GM23338 (cell line): ENCODE results near the gene CAMTA1.

Experiments used
- CREB1 ChIP-seq: fragments of 250-450 bp; sonication (Bioruptor Pico); IDR thresholded peaks from 2 replicates; pipeline ENCODE4 v1.5.0; 2020; ENCODE audit warnings: low read depth, mild to moderate bottlenecking, moderate library complexity
- EZH2 ChIP-seq: fragments of 200-600 bp; sonication (generic); IDR thresholded peaks from one replicate; pipeline ENCODE4 v1.8.0; 2017; ENCODE audit warnings: antibody characterized with exemption, mild to moderate bottlenecking, low read depth; ENCODE audit not compliant: unreplicated experiment
- EZH2phosphoT487 ChIP-seq: fragments of 200-600 bp; sonication (generic); IDR thresholded peaks from one replicate; pipeline ENCODE4 v1.8.1; 2018; ENCODE audit warnings: antibody characterized with exemption; ENCODE audit not compliant: unreplicated experiment
- JUNB ChIP-seq: IDR thresholded peaks from one replicate; pipeline ENCODE4 v1.6.1; 2016; ENCODE audit warnings: antibody characterized with exemption; ENCODE audit not compliant: unreplicated experiment
- NANOG ChIP-seq: IDR thresholded peaks from 2 replicates; pipeline ENCODE4 v1.6.1; 2016; ENCODE audit warnings: antibody characterized with exemption, borderline replicate concordance
- POLR2AphosphoS5 ChIP-seq: IDR thresholded peaks from 2 replicates; pipeline ENCODE4 v1.6.1; 2016; ENCODE audit warnings: antibody characterized with exemption, low read depth
- TF ChIP-seq, protein P1 (sequence below): IDR thresholded peaks from 2 replicates; pipeline ENCODE4 v1.6.1; 2016; ENCODE audit warnings: antibody characterized with exemption
- TF ChIP-seq, protein P2 (sequence below), 2 experiments: fragments of 200-600 bp in 1 of 2; sonication (generic) in 1 of 2; conservative IDR thresholded peaks; 2 replicates each; pipeline versions ENCODE4 v1.5.1 to v1.6.1; 2016 to 2017; ENCODE audit warnings: antibody characterized with exemption in 2 of 2, low read depth in 2 of 2, mild to moderate bottlenecking in 2 of 2, moderate library complexity in 1 of 2

DNA sequence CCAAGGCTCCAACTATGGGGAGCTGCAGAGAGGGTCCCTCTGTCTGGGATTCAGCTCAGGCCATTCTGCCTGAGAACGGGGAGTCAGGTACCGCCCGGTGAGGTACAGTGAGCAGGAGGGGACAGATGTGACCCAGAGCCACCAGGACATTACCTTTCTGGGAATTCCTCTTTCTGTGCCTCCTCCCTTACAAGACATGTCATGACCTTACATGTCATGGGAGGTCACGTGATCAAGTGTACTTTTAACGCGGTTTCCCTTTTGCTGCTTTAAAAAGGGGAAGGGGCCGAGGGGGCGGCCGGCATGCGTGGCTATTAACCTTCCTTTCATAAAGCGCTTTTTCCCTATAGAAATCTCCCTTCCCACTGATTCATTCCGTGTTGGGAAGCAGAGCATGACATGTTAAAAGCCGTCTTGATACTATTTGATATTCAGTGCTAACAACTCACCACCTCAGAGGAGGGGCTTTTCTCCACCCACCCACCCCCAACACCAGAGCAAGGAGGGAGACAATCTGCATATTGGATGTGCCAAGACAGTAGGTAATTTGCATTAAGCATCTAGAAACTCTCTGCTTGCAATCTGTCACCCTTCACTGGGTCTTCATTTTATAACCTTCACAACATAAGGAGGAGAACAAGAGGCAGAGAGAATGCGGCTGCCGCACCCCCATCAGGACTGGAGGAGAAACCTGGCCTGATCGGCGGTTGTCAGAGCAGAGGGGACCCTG is 872.2 kb downstream of the CAMTA1 start:
- TF ChIP-seq, protein P1, sequence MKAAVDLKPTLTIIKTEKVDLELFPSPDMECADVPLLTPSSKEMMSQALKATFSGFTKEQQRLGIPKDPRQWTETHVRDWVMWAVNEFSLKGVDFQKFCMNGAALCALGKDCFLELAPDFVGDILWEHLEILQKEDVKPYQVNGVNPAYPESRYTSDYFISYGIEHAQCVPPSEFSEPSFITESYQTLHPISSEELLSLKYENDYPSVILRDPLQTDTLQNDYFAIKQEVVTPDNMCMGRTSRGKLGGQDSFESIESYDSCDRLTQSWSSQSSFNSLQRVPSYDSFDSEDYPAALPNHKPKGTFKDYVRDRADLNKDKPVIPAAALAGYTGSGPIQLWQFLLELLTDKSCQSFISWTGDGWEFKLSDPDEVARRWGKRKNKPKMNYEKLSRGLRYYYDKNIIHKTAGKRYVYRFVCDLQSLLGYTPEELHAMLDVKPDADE: no peak
- TF ChIP-seq, protein P2, sequence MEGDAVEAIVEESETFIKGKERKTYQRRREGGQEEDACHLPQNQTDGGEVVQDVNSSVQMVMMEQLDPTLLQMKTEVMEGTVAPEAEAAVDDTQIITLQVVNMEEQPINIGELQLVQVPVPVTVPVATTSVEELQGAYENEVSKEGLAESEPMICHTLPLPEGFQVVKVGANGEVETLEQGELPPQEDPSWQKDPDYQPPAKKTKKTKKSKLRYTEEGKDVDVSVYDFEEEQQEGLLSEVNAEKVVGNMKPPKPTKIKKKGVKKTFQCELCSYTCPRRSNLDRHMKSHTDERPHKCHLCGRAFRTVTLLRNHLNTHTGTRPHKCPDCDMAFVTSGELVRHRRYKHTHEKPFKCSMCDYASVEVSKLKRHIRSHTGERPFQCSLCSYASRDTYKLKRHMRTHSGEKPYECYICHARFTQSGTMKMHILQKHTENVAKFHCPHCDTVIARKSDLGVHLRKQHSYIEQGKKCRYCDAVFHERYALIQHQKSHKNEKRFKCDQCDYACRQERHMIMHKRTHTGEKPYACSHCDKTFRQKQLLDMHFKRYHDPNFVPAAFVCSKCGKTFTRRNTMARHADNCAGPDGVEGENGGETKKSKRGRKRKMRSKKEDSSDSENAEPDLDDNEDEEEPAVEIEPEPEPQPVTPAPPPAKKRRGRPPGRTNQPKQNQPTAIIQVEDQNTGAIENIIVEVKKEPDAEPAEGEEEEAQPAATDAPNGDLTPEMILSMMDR (conservative IDR thresholded peaks at IDR 0.05; ENCODE audit: low read depth in 2 of 2): no peak
- TF ChIP-seq CREB1 (CRISPR knock-in tag) (no peak), EZH2 (no peak), JUNB (no peak), EZH2phosphoT487 (no peak), NANOG (no peak), POLR2AphosphoS5 (no peak)
